HepG2 (cell line): ENCODE measurements around the gene KIAA0930. TPM values are rescaled to one million over a fixed set of nuclear protein-coding genes. Genes with fewer than 3 reads are reported as not detected.

Experiments
- DMAP1 ChIP-seq: IDR thresholded peaks from 2 replicates; pipeline ENCODE4 v1.6.1; 2016
- FOXA3 ChIP-seq: IDR thresholded peaks from 2 replicates; pipeline ENCODE4 v1.6.1; 2016; ENCODE audit warnings: missing genetic modification reagents, missing compliant biosample characterization
- KDM4B ChIP-seq: sonication (generic); formaldehyde crosslinking; IDR thresholded peaks from 2 replicates; pipeline ENCODE4 v1.4.0; 2020; ENCODE audit warnings: missing genetic modification reagents
- MAZ ChIP-seq, 2 experiments: sonication (generic) in 1 of 2; formaldehyde crosslinking in 1 of 2; IDR thresholded peaks; 2 replicates each; pipeline versions ENCODE4 v1.5.0 to v1.6.1; 2012 to 2020; ENCODE audit warnings: low read depth in 2 of 2, mild to moderate bottlenecking in 2 of 2, borderline replicate concordance in 1 of 2, improper control_type of control experiment in 1 of 2, low read length in 1 of 2, missing genetic modification reagents in 1 of 2, moderate library complexity in 1 of 2
- NONO ChIP-seq, 2 experiments: fragments of 450-650 bp in 1 of 2; sonication (generic) in 1 of 2; formaldehyde crosslinking in 1 of 2; IDR thresholded peaks in 1 of 2; conservative IDR thresholded peaks in 1 of 2; 2 replicates each; pipeline versions ENCODE4 v1.6.1 to v1.8.0; 2017 to 2022; ENCODE audit warnings: mild to moderate bottlenecking in 1 of 2, missing genetic modification reagents in 1 of 2, moderate library complexity in 1 of 2
- PHF5A ChIP-seq: IDR thresholded peaks from one replicate; pipeline ENCODE4 v1.6.1; 2018; ENCODE audit warnings: low read depth, missing genetic modification reagents; ENCODE audit not compliant: unreplicated experiment
- PITX1 ChIP-seq: sonication (generic); formaldehyde crosslinking; IDR thresholded peaks from 2 replicates; pipeline ENCODE4 v1.5.1; 2020; ENCODE audit warnings: mild to moderate bottlenecking, missing genetic modification reagents
- POLR2G ChIP-seq: fragments of 200-400 bp; formaldehyde crosslinking; IDR thresholded peaks from 2 replicates; pipeline ENCODE4 v1.6.1; 2018; ENCODE audit warnings: mild to moderate bottlenecking, low read depth, low read length, moderate library complexity
- PRDM10 ChIP-seq: sonication (generic); formaldehyde crosslinking; IDR thresholded peaks from 2 replicates; pipeline ENCODE4 v1.4.0; 2020; ENCODE audit warnings: low read depth, missing genetic modification reagents
- RARA ChIP-seq: IDR thresholded peaks from 2 replicates; pipeline ENCODE4 v1.6.1; 2016; ENCODE audit warnings: missing genetic modification reagents, missing compliant biosample characterization
- SMYD3 ChIP-seq: sonication (generic); formaldehyde crosslinking; IDR thresholded peaks from 2 replicates; pipeline ENCODE4 v1.8.1; 2023; ENCODE audit warnings: mild to moderate bottlenecking, missing genetic modification reagents
- TARDBP ChIP-seq: sonication (generic); formaldehyde crosslinking; IDR thresholded peaks from 2 replicates; pipeline ENCODE4 v1.8.0; 2022; ENCODE audit warnings: mild to moderate bottlenecking, missing genetic modification reagents
- TBX2 ChIP-seq: sonication (generic); formaldehyde crosslinking; IDR thresholded peaks from 2 replicates; pipeline ENCODE4 v1.5.0; 2020; ENCODE audit warnings: missing genetic modification reagents, mild to moderate bottlenecking, borderline replicate concordance
- TEAD3 ChIP-seq: optimal IDR thresholded peaks from 2 replicates; pipeline ENCODE3; 2016; ENCODE audit warnings: borderline replicate concordance
- ZNF276 ChIP-seq: sonication (generic); formaldehyde crosslinking; IDR thresholded peaks from 2 replicates; pipeline ENCODE4 v1.4.0; 2020; ENCODE audit warnings: mild to moderate bottlenecking, low read depth, missing genetic modification reagents
- ZNF678 ChIP-seq: sonication (generic); formaldehyde crosslinking; IDR thresholded peaks from 2 replicates; pipeline ENCODE4 v1.4.0; 2020; ENCODE audit warnings: mild to moderate bottlenecking, missing genetic modification reagents
- ZNF747 ChIP-seq: sonication (generic); formaldehyde crosslinking; IDR thresholded peaks from 2 replicates; pipeline ENCODE4 v1.8.1; 2023; ENCODE audit warnings: missing genetic modification reagents, mild to moderate bottlenecking, borderline replicate concordance
- ZNF883 ChIP-seq: sonication (generic); formaldehyde crosslinking; IDR thresholded peaks from 2 replicates; pipeline ENCODE4 v1.5.1; 2020; ENCODE audit warnings: mild to moderate bottlenecking, missing genetic modification reagents; ENCODE audit errors: not compliant biosample characterization
- polyA plus RNA-seq, 8 experiments: library from polyadenylated mRNA; depleted of rRNA in 3 of 8; stranded (reverse) in 7 of 8; unstranded in 1 of 8; fragments of >200 nt; fragmentation: Illumina TruSeq in 4 of 8; extraction: Trizol in 4 of 8; gene quantifications; 2 replicates each; pipeline versions ENCODE4 v1.2.1 to v1.2.3, GENCODE V29; 2011 to 2016; ENCODE audit warnings: low read depth in 4 of 8, missing spikeins in 1 of 8, mixed read lengths in 1 of 8; ENCODE audit not compliant: insufficient read depth in 1 of 8
- total RNA-seq, 5 experiments: library from RNA; depleted of rRNA; stranded (reverse); fragments of >200 nt; fragmentation: Illumina TruSeq; extraction: Trizol; gene quantifications; 2 replicates each; pipeline ENCODE4 v1.2.3, GENCODE V29; 2016; ENCODE audit warnings: low read depth in 1 of 5

KIAA0930 gene
- total and polyA plus RNA-seq, 2 of the 13 experiments (the other 11 are each of a cell fraction or from before 2014, with no cell fraction given), result 27.0 to 38.2 TPM

- TF ChIP-seq PHF5A (CRISPR knock-in tag) (no peak), MAZ (IDR thresholded peaks at IDR 0.05; ENCODE audit: borderline replicate concordance, low read depth, low read length) (no peak), MAZ (CRISPR knock-in tag; IDR thresholded peaks at IDR 0.05; ENCODE audit: low read depth) (peak; percentile 33; the same call in 1 of the 2 replicates), ZNF747 (peak; percentile 38; the same call in 1 of the 2 replicates), TBX2 (peak; percentile 70; the same call in 1 of the 2 replicates), TARDBP (CRISPR knock-in tag) (peak; percentile 28), ZNF678 (CRISPR knock-in tag) (no peak), KDM4B (CRISPR knock-in tag) (0 out of 2 replicates have a peak, but pooled peaks have one; percentile 73), SMYD3 (CRISPR knock-in tag) (peak; percentile 59; the same call in 1 of the 2 replicates), ZNF883 (CRISPR knock-in tag) (peak; percentile 16), PRDM10 (CRISPR knock-in tag) (peak; percentile 70; the same call in 1 of the 2 replicates), ZNF276 (CRISPR knock-in tag) (peak; percentile 41), FOXA3 (CRISPR knock-in tag) (peak; percentile 9; the same call in 1 of the 2 replicates), POLR2G (peak; percentile 28; the same call in 1 of the 2 replicates), PITX1 (peak; percentile 18; the same call in 1 of the 2 replicates), RARA (CRISPR knock-in tag) (peak; percentile 18; the same call in 1 of the 2 replicates), DMAP1 (CRISPR knock-in tag) (peak; percentile 60; the same call in 1 of the 2 replicates), TEAD3 (CRISPR knock-in tag) (peak; percentile 85), NONO (IDR thresholded peaks at IDR 0.05) (no peak), NONO (CRISPR knock-in tag; conservative IDR thresholded peaks at IDR 0.05) (peak; percentile 79)
Measured at GRCh38 chr22:45286854-45287551, 46.3 kb upstream of the KIAA0930 start (continued).
